Jurkat, Clone E6-1 (cell line): ENCODE results near the gene SMAD4.

Experiments used
- DNase-seq: peaks from one replicate; pipeline ENCODE4 v3.0.0-alpha.2; 2011; ENCODE audit warnings: low read depth, low spot score
- H3K4me3 ChIP-seq: 2 replicates; pipeline ENCODE4 v1.5.1; 2011; ENCODE audit warnings: mild to moderate bottlenecking, low read length, control low read depth, moderate library complexity

SMAD4 gene

DNA sequence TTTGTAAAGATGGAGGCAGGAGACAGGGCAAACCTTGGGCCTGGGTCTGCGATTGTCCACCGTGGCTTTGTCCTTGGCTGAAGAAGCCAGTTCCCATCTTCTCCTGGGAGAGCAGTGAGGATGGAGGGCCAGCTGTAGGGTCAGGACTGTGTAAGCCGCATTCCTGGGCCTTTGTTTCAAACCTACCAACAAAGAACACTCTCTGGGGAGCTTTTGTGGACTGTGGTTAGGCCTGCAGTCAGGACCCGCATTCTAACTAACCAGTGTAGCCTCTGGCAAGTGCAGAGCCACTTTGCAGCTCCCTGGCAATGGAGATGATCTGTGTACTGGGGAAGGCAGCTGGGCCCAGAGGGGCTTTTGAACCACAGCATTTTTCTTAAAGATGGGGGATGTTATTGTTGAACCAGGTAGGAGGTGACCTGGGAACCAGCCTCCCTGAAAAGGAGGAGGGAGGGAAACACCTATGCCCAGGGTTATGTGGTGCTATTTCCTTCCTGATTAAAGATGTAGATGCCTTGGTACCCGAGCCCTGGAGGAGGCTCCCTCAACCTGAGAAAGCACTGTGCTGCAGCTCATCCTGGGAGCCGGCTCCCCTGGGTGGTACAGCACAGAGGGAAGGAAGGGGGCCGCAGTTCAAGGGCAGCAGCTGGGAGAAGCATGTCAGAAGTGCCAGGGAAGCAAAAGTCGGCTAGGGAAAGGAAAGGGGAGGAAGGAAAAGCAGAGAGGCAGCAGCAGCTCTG is 12.7 kb upstream of the SMAD4 start:
- H3K4me3 ChIP-seq, result no peak overlapping the region
- DNase-seq, result no peak

DNA sequence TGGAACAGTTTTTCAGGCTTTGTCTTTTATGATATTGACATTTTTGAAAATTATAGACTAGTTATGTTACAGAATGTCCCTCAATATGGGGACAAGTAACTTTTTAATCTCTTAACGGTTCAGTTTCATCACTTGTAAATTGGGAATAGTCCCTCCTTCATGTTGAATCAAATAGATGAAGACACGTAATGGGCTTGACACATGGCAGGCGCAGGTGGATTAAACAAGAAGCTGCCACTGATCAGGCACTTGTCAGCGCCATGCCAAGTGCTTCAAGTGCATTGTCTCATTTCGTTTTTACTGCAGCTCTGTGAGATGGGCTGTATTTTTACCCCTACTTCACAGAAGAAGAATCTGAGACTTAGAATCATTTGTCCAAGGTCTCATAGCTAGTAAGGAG is 9.5 kb upstream of the SMAD4 start:
- no peak for DNase-seq
- H3K4me3 ChIP-seq, result no peak overlapping the region

DNA sequence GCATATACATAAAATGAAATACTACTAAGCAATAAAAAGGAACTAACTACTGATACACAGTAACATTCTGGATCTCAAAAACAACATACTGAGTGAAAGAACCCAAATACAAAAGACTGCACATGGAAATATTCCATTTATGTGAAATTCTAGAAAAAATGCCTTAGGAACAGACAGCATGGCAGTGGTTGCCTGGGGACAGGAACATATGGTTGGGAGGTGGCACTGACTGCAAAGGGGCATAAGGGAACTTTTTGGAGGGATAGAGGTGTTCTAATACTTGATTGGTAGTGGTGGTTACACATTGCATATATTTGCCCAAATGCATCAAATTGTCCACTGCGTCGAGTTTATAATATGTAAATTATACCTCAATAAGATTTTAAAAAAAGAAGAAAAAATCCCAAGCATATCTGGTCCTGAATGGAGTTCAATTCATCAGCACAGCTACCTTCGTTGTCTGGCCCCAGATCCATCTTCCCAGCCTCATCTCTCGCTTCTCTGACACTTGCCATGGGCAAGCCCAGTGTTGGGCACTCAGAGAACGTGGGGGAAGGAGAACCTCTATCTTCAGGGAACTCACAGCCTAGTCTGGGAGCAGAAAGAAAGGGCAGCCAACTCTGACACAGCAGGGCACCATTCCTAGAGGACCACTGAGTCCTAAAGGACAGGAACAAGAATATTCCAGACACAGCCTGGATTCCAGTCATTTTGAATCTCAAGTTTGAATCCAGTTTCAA is 8.6 kb upstream of the SMAD4 start:
- no peak overlapping the region for H3K4me3 ChIP-seq
- DNase-seq, result no peak

DNA sequence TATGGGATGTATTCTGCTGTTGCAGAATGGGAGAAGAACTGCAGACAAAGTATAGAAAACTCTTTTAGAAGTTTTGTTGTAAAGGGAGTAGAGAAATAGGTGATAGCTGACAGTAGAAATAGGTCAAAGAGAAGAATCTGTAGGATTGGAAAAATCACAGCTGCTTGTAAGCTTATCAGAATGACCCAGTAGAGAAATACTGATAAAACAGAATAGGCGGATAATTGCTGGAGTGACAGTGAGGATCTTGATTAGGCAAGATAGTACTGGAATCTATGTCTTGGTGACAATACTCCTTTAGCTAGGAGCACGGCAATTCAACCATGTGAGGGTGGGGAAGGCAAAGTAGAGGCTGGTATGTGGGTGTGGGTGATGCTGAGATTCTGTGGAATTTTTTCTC is 4.5 kb upstream of the SMAD4 start:
- DNase-seq, result no peak

DNA sequence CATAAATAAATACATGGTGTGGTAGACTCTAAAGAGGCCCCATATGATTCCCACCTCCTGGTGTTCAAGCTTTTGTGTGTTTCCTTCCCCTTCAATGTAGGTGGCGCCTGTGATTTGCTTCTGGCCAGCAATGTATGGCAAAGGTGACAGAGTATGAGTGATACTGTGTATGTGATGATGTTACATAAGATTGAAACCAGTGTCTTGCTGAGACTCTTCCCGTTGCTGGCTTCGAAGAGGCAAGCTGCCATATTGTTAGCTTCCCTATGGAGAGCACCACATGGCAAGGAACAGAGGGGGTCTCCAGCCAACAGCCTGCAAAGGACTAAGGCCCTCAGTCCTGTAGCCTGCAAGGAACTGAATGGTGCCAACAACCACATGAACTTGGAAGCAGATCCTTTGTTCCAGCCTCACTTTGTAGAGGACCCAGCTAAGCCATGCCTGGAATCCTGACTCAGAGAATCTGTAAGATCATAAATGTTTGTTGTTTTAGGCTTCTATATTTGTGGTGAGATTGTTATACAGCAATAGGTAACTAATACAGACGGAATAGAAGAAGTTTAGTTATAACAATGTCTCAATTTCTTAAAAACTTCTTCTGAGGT is 1.7 kb upstream of the SMAD4 start:
- no peak overlapping the region for H3K4me3 ChIP-seq
- peak; percentile 46 for DNase-seq

More for the DNA sequence above, 4.5 kb upstream of the SMAD4 start:
- no peak overlapping the region for H3K4me3 ChIP-seq

DNA sequence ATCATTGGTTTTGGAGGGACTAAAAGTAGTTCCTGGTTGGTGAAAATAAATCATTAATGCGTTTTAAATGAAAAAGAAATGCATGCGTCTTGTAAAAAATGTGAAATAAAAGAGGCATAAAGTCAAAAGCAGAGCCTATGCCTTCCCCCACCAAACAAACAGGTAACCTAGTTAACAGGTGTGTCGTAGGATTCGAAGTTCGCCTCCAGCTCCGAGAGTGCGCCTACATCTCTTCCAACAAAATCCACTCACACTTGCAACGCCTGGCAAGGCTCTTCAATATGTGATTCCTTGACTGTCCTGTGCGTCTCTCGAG is 677 bp upstream of the SMAD4 start:
- H3K4me3 ChIP-seq, result peak overlapping the region; percentile 81
- DNase-seq, result no peak

DNA sequence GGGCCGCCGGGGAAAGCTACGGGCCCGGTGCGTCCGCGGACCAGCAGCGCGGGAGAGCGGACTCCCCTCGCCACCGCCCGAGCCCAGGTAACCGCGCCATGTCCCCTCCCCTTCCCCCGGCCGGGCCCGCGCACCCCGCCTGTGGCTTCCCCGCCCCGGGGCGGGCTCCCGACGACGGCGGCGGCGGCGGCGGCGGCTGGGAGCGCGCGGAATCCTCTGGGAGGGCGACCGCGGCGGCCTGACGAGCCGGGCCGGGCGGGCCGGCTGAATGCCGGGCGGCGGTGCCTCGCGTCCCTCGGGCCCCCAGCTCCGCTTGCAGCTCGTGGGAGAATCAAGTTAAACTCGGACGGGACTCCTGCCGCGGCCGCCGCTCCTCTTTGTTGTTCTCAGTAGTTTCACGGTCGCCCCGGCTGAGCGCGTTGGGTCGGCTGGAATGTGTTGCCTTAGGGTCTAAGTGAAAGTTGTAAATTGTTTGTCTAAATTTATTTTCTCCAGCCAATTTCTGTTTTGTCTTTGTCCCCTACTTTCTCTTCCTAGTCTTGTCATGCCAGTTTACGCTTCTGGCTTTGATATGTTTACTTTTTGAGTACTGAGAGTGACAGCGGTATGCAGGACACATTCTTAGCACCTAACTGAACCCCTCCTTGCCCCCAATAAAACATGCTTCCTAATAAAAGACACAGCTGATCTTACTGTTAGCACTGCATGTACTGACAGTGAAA is 685 bp downstream of the SMAD4 start:
- DNase-seq, result no peak
- H3K4me3 ChIP-seq, result peak overlapping the region; percentile 81

DNA sequence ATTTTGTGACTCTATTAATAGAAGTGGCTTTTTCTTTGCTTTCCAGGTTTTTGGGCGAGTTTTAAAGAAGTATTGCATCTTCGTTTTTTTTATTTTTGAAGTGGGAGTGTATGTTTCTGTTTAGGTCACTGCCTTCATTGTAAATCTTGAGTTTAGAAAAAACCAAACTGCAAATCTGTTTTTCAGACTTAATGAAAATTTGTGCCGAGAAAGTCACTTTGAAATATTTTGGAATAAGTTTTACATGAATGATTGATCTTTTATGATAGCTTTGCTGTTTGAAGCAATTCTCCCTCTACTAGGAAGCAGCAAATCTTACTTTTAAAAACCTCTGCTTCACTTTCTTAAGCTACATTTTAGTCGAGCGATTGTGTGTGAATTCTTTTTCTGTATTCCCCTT is 2.2 kb downstream of the SMAD4 start:
- no peak for DNase-seq
- no peak overlapping the region for H3K4me3 ChIP-seq

DNA sequence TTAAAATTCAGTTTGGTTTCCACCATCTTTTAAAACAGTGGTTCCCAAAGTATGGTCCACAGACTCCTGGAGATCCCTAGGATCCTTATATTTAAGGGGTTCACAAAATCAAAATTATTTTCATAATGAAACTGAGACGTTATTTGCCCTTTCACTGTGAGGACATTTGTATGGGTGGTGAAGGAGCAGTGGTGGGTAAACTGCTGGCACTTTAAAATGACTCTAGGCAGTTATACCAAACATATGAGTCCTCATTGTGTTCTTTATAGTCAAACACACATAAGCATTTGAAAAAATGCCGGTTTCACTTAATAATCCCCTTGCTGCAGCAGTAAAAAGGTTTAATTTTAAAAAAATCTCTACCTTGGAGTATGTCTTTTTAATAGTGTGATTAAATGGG is 7.2 kb downstream of the SMAD4 start:
- H3K4me3 ChIP-seq, result no peak overlapping the region
- DNase-seq, result no peak

DNA sequence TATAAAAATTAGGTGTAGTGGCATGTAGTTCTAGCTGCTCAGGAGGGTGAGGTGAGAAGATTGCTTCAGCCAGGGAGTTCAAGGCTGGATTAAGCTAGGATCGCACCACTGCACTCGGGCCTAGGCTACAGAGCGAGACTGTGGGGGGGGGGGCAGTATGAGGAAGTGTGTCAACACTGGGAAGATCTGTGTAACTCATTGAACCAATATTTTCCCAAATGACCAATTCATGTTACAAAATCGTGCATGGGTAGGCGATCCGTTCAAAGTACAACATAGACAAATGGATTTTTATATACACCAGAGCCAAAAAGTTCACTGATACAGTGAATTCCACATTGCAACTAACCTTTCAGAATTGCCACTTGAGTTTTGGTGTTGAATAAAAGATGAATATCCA is 8.1 kb downstream of the SMAD4 start:
- DNase-seq, result no peak
- H3K4me3 ChIP-seq, result no peak overlapping the region

DNA sequence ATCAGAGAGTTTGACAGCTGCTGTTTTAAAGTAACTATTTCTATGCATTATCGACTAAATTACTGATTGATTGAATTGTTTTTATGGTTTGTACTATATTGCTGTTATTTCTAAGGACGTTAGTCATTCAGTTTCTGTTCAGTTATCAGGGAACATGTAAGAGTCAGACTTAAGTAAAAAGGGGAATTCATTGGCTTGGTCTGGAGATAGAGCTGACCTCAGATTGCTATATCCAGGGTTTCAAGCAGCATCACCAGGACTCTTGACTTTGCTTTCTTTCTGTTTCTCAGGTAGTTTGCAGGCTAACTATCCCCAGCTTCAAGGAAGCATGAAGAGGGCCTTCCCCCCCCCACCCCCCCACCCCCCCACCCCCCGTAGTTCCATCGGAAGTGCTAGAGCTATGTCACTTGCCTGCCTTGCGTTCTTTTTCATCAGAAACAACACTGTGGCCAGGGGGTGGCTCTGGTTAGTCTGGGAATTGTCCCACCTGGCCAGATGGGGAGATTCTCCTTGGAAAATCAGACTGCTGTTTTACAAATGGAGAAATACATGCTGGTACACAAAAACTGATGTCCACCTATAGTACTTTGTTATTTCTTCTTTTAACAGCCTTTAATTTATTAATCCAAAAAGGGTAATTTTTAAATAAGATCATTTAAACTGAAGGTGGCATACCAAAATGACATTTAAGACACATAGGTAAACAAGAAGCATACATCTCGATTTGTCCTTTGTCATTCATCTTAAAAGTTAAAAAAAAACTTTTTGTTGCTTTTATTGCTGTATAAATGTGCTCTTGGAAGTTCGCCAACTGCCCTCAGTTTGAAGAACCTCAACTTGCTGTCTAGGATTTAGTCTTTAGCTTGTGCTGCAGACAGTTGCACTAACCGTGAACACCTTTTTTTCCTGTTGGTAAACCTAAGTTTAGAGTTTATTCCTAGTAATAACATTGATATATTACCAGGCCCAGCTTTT is 9.4 kb downstream of the SMAD4 start:
- no peak for DNase-seq
- H3K4me3 ChIP-seq, result no peak overlapping the region

DNA sequence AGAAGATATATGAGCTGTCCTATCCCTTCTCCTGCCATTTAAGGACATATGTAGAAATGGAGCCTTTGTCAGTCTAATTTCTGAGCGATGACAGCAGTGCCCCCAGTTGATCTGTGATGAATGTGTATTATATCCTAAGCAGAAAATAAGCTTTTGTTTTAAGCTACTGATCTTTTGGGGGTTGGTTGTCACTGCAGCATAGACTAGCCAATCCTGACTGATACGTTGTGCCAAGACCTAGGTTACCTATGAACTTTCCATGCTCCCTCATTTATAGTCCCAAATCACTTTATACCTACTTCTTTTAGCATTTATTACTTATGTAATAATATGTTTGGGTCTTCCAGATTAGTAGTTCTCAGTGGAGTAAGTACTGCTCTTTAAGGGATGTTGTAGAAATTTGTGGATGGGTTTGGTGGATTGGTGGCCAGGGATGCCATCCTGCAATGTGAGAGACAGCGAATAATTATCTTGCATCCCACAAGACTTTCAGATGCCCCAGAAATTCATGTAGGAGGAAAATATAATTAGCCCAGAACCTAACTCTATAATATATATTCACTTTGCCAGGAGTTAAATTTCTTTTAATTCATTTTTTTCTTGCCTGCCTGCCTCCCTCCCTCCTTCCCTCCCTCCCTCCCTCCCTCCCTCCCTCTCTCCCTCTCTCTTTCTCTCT is 11.8 kb downstream of the SMAD4 start:
- DNase-seq, result no peak

DNA sequence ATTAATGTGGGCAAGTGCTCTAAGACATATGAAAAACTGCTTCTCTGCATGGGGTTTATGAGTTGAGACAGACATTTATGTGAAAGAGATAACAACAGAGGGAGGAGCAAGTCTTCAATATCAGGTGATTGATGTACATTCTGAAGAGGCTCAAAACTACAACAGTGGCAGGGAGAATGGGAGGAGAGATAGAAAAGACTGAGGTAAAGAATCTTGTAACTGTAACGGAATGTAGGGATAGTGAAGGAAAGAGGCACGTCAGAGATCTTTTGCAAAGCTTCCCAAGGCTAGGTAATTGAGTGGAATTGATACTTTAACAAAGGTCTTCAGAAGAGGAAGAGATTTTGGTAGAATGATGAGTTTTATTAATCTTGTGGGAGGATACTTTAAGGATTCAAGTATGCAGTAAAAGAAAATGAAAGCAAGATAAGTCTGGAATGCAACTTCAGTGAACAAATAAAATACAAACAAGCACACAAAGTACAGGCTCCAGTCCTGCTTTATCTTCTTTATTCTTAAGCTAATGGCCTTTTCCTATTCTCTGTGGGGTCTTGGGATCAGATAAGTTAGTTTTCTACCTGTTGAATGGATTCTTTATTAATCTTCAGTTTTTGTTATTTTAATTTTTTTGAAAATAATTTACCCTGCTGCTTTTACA is 15.0 kb downstream of the SMAD4 start:
- no peak for DNase-seq
- no peak overlapping the region for H3K4me3 ChIP-seq

More for the DNA sequence above, 11.8 kb downstream of the SMAD4 start:
- no peak overlapping the region for H3K4me3 ChIP-seq

DNA sequence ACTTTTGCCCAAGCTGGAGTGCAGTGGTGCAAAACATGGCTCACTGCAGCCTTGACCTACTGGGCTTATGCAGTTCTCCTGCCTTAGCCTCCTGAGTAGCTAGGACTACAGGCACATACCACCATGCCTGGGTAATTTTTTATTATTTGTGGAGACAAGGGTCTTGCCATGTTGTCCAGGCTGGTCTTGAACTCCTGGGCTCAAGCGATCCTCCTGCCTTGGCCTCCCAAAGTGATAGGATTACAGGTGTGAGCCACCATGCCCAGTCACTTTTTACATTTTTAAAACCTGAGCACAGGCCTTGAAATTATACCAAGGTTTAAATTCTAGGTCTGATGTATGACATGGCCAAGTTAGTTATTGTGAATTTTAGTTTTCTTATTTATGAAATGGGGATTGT is 18.2 kb downstream of the SMAD4 start:
- H3K4me3 ChIP-seq, result no peak overlapping the region
- DNase-seq, result no peak

DNA sequence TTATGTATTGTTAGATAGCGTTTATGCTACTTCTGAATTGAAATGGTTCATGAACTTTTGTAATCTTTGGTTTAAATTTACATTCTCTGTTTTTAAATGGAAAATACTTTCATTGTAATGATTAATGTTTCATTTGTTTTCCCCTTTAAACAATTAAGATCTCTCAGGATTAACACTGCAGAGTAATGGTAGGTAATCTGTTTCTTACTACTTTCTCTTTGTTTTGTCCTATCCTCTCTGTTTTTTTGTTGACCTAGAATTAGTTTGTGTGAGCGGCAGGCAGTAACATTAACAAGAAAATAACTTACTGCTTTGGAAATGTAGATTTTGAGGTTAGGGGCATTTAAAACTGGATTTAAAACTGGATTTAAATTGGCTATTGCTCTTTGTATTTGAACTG is 19.1 kb downstream of the SMAD4 start:
- DNase-seq, result no peak
- H3K4me3 ChIP-seq, result no peak overlapping the region

DNA sequence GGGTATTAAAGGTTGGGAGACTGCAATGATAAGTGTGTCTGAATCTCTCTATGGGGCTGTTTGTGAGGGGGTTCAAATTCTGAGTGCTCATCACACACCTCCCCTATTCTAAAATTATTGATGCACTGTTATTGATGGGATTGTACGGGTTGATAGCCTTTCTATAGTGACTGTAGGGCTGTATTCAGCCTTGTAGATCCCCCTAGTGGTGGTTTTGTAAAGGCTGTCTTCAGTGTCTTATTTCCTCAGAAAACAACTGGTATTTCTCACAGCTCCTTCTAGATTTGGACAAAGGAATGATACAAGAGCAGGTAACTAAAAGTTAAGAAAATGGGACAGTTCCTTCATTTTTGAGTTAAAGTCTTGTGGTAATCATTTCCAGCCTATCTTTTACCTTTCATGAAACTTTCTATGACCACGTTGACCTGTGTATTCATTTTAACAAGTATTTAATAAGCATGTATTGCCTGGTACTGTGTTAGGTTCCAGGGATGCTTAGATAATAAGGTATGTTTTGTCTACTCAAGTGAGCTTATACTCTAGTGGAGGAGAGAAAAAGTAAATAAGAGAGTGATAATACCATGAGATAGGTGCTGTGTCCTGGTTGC is 21.2 kb downstream of the SMAD4 start:
- peak; percentile 51 for DNase-seq
- H3K4me3 ChIP-seq, result no peak overlapping the region

DNA sequence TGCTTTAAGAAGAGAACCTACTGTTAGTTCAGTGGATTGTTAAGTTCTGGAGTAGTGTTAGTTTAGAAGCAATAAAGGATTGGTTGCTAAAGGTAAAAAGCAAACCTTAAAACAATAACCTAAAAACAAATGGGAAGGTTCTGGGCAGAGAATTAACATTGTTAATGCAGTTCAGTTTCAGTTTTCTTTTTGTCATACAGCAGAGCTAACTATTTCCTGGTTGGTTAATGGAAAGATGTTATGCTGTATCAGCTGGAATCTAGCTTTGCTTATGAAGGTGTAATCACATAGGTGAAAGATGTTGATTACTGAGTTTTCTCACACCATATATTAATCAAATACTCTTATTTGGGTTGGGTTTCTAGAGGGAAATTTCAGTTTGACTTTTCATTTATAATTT is 23.8 kb downstream of the SMAD4 start:
- no peak for DNase-seq
- no peak overlapping the region for H3K4me3 ChIP-seq
